ENCODE measurements around the gene NKAIN4. TPM values are rescaled to one million over a fixed set of nuclear protein-coding genes. Genes with fewer than 3 reads are reported as not detected.
A peak's percentile ranks its signal among the peaks of the same experiment; 100 is the strongest.

The NKAIN4 gene
- total RNA-seq, 1 donor from 2014 or later = 183 TPM

- no peak overlapping the region for H3K4me3 Mint-ChIP-seq (ENCODE audit: unreplicated experiment)
- H3K9me3 Mint-ChIP-seq (ENCODE audit: unreplicated experiment) = peaks cover 10% of the 10 kb centered on the region
- H3K27ac Mint-ChIP-seq (ENCODE audit: unreplicated experiment) = no peak overlapping the region
- no peaks in the 10 kb centered on the region for H3K36me3 Mint-ChIP-seq (ENCODE audit: unreplicated experiment)
- peak; percentile 14 for DNase-seq
- peaks cover 23% of the 10 kb centered on the region for H3K27me3 Mint-ChIP-seq (ENCODE audit: unreplicated experiment)
- TF ChIP-seq CTCF (IDR thresholded peaks at IDR 0.05; ENCODE audit: partially characterized antibody, unreplicated experiment) = no peak
- H3K4me1 Mint-ChIP-seq (ENCODE audit: low read depth, unreplicated experiment) = peaks cover 8% of the 10 kb centered on the region
Measured at GRCh38 chr20:63240004-63240403, 14.3 kb downstream of the NKAIN4 start.

GRCh38 chr20:63239431-63239830, 14.8 kb downstream of the NKAIN4 start:
- H3K27ac Mint-ChIP-seq (ENCODE audit: unreplicated experiment) = no peak overlapping the region

GRCh38 chr20:63238514-63239125, 15.6 kb downstream of the NKAIN4 start:
- H3K4me3 Mint-ChIP-seq (ENCODE audit: unreplicated experiment) = no peak overlapping the region
- peaks cover 5% of the 10 kb centered on the region for H3K4me1 Mint-ChIP-seq (ENCODE audit: low read depth, unreplicated experiment)
- H3K9me3 Mint-ChIP-seq (ENCODE audit: unreplicated experiment) = peaks cover 10% of the 10 kb centered on the region
- peak; percentile 29 for DNase-seq
- no peak for TF ChIP-seq CTCF (IDR thresholded peaks at IDR 0.05; ENCODE audit: partially characterized antibody, unreplicated experiment)
- no peak overlapping the region for H3K27ac Mint-ChIP-seq (ENCODE audit: unreplicated experiment)
- H3K27me3 Mint-ChIP-seq (ENCODE audit: unreplicated experiment) = peaks cover 23% of the 10 kb centered on the region
- H3K36me3 Mint-ChIP-seq (ENCODE audit: unreplicated experiment) = no peaks in the 10 kb centered on the region

More at GRCh38 chr20:63239431-63239830, 14.8 kb downstream of the NKAIN4 start:
- peaks cover 10% of the 10 kb centered on the region for H3K9me3 Mint-ChIP-seq (ENCODE audit: unreplicated experiment)
- DNase-seq = peak; percentile 18
- no peaks in the 10 kb centered on the region for H3K36me3 Mint-ChIP-seq (ENCODE audit: unreplicated experiment)
- peaks cover 8% of the 10 kb centered on the region for H3K4me1 Mint-ChIP-seq (ENCODE audit: low read depth, unreplicated experiment)
- H3K4me3 Mint-ChIP-seq (ENCODE audit: unreplicated experiment) = no peak overlapping the region
- peaks cover 23% of the 10 kb centered on the region for H3K27me3 Mint-ChIP-seq (ENCODE audit: unreplicated experiment)
- TF ChIP-seq CTCF (IDR thresholded peaks at IDR 0.05; ENCODE audit: partially characterized antibody, unreplicated experiment) = no peak

GRCh38 chr20:63238031-63238430, 16.2 kb downstream of the NKAIN4 start:
- H3K4me1 Mint-ChIP-seq (ENCODE audit: low read depth, unreplicated experiment) = peaks cover 4% of the 10 kb centered on the region
- H3K9me3 Mint-ChIP-seq (ENCODE audit: unreplicated experiment) = peaks cover 10% of the 10 kb centered on the region
- H3K27me3 Mint-ChIP-seq (ENCODE audit: unreplicated experiment) = peaks cover 23% of the 10 kb centered on the region
- H3K27ac Mint-ChIP-seq (ENCODE audit: unreplicated experiment) = no peak overlapping the region
- DNase-seq = no peak
- no peak overlapping the region for H3K4me3 Mint-ChIP-seq (ENCODE audit: unreplicated experiment)
- no peak for TF ChIP-seq CTCF (IDR thresholded peaks at IDR 0.05; ENCODE audit: partially characterized antibody, unreplicated experiment)
- no peaks in the 10 kb centered on the region for H3K36me3 Mint-ChIP-seq (ENCODE audit: unreplicated experiment)

GRCh38 chr20:63236116-63236837, 18.0 kb downstream of the NKAIN4 start:
- H3K27ac Mint-ChIP-seq (ENCODE audit: unreplicated experiment) = no peak overlapping the region
- H3K36me3 Mint-ChIP-seq (ENCODE audit: unreplicated experiment) = no peaks in the 10 kb centered on the region
- no peak overlapping the region for H3K4me3 Mint-ChIP-seq (ENCODE audit: unreplicated experiment)
- H3K9me3 Mint-ChIP-seq (ENCODE audit: unreplicated experiment) = peaks cover 8% of the 10 kb centered on the region
- H3K4me1 Mint-ChIP-seq (ENCODE audit: low read depth, unreplicated experiment) = no peaks in the 10 kb centered on the region
- peaks cover 22% of the 10 kb centered on the region for H3K27me3 Mint-ChIP-seq (ENCODE audit: unreplicated experiment)
- TF ChIP-seq CTCF (IDR thresholded peaks at IDR 0.05; ENCODE audit: partially characterized antibody, unreplicated experiment) = no peak
- no peak for DNase-seq
